Erythroblast (primary cell): ENCODE measurements around the gene SYK.

Experiments
- GATA1 ChIP-seq: IDR thresholded peaks from 2 replicates; pipeline ENCODE4 v1.6.1; 2011; ENCODE audit warnings: low read depth, mild to moderate bottlenecking, control low read depth, low read length, moderate library complexity
- POLR2A ChIP-seq: IDR thresholded peaks from 2 replicates; pipeline ENCODE4 v1.6.1; 2011; ENCODE audit warnings: mild to moderate bottlenecking, low read length

- TF ChIP-seq POLR2A (no peak), GATA1 (no peak)
Observed at GRCh38 chr9:90808890-90809685, 7.5 kb downstream of the SYK start.
